Mononuclear cell (primary cell): ENCODE data around the gene CENPE. TPM values are rescaled to one million over a fixed set of nuclear protein-coding genes. Genes with fewer than 3 reads are reported as not detected.

Source experiments
- H3K27me3 ChIP-seq: 2 replicates; pipeline ENCODE4 v1.6.0; 2011; ENCODE audit warnings: low read length, control low read depth; ENCODE audit not compliant: insufficient read depth
- H3K4me1 ChIP-seq: 2 replicates; pipeline ENCODE4 v1.5.1; 2011; ENCODE audit warnings: mild to moderate bottlenecking, low read length, control low read depth; ENCODE audit not compliant: insufficient read depth
- H3K4me3 ChIP-seq: 2 replicates; pipeline ENCODE4 v1.5.1; 2011; ENCODE audit warnings: mild to moderate bottlenecking, low read length, moderate library complexity
- H3K9me3 ChIP-seq: 2 replicates; pipeline ENCODE4 v1.5.1; 2011; ENCODE audit warnings: low read depth, mild to moderate bottlenecking, control low read depth, low read length
- total RNA-seq: library from RNA; depleted of rRNA; stranded (reverse); fragments of >200 nt; gene quantifications from one replicate; pipeline ENCODE4 v1.2.3, GENCODE V29; 2012

The CENPE gene
- total RNA-seq, 1 donor: 3.7 TPM

GRCh38 chr4:103162176-103162575, 36.0 kb downstream of the CENPE start:
- H3K4me1 ChIP-seq: no peaks in the 10 kb centered on the region

GRCh38 chr4:103158760-103159159, 39.4 kb downstream of the CENPE start:
- H3K4me1 ChIP-seq: no peaks in the 10 kb centered on the region
- no peak overlapping the region for H3K4me3 ChIP-seq
- no peaks in the 10 kb centered on the region for H3K9me3 ChIP-seq
- H3K27me3 ChIP-seq: no peaks in the 10 kb centered on the region

More at GRCh38 chr4:103162176-103162575, 36.0 kb downstream of the CENPE start:
- H3K4me3 ChIP-seq: no peak overlapping the region
- H3K27me3 ChIP-seq: no peaks in the 10 kb centered on the region
- H3K9me3 ChIP-seq: no peaks in the 10 kb centered on the region

GRCh38 chr4:103156106-103156505, 42.0 kb downstream of the CENPE start:
- Histone ChIP-seq H3K9me3 (no peaks in the 10 kb centered on the region), H3K4me1 (no peaks in the 10 kb centered on the region), H3K27me3 (no peaks in the 10 kb centered on the region), H3K4me3 (no peak overlapping the region)

- H3K27me3 ChIP-seq: no peaks in the 10 kb centered on the region
- H3K4me3 ChIP-seq: no peak overlapping the region
- no peaks in the 10 kb centered on the region for H3K9me3 ChIP-seq
- no peaks in the 10 kb centered on the region for H3K4me1 ChIP-seq
These were observed 45.8 kb downstream of the CENPE start for GRCh38 chr4:103152381-103152780.

GRCh38 chr4:103150677-103151076, 47.5 kb downstream of the CENPE start:
- no peaks in the 10 kb centered on the region for H3K27me3 ChIP-seq
- no peaks in the 10 kb centered on the region for H3K4me1 ChIP-seq
- H3K4me3 ChIP-seq: no peak overlapping the region
- H3K9me3 ChIP-seq: no peaks in the 10 kb centered on the region

- H3K4me1 ChIP-seq: no peaks in the 10 kb centered on the region
- H3K9me3 ChIP-seq: no peaks in the 10 kb centered on the region
- no peaks in the 10 kb centered on the region for H3K27me3 ChIP-seq
- no peak overlapping the region for H3K4me3 ChIP-seq
These were observed 53.2 kb downstream of the CENPE start for GRCh38 chr4:103144926-103145325.

GRCh38 chr4:103137446-103137827, 60.7 kb downstream of the CENPE start:
- Histone ChIP-seq H3K9me3 (no peaks in the 10 kb centered on the region), H3K27me3 (no peaks in the 10 kb centered on the region), H3K4me1 (no peaks in the 10 kb centered on the region), H3K4me3 (no peak overlapping the region)

GRCh38 chr4:103136671-103137445, 61.3 kb downstream of the CENPE start:
- H3K4me3 ChIP-seq: no peak overlapping the region
- no peaks in the 10 kb centered on the region for H3K9me3 ChIP-seq
- no peaks in the 10 kb centered on the region for H3K4me1 ChIP-seq
- no peaks in the 10 kb centered on the region for H3K27me3 ChIP-seq

GRCh38 chr4:103129174-103129573, 69.0 kb downstream of the CENPE start:
- H3K9me3 ChIP-seq: peaks cover 12% of the 10 kb centered on the region
- no peak overlapping the region for H3K4me3 ChIP-seq
- H3K4me1 ChIP-seq: no peaks in the 10 kb centered on the region
- H3K27me3 ChIP-seq: no peaks in the 10 kb centered on the region

GRCh38 chr4:103126126-103126525, 72.0 kb downstream of the CENPE start:
- no peak overlapping the region for H3K4me3 ChIP-seq
- no peaks in the 10 kb centered on the region for H3K4me1 ChIP-seq
- H3K9me3 ChIP-seq: peaks cover 12% of the 10 kb centered on the region
- no peaks in the 10 kb centered on the region for H3K27me3 ChIP-seq

GRCh38 chr4:103123114-103123513, 75.0 kb downstream of the CENPE start:
- H3K4me1 ChIP-seq: no peaks in the 10 kb centered on the region
- H3K27me3 ChIP-seq: no peaks in the 10 kb centered on the region
- H3K9me3 ChIP-seq: peaks cover 2% of the 10 kb centered on the region
- no peak overlapping the region for H3K4me3 ChIP-seq

- Histone ChIP-seq H3K9me3 (no peaks in the 10 kb centered on the region), H3K27me3 (no peaks in the 10 kb centered on the region), H3K4me3 (no peak overlapping the region), H3K4me1 (no peaks in the 10 kb centered on the region)
These were observed 80.0 kb downstream of the CENPE start for GRCh38 chr4:103118166-103118565.

- H3K4me3 ChIP-seq: no peak overlapping the region
- no peaks in the 10 kb centered on the region for H3K9me3 ChIP-seq
- no peaks in the 10 kb centered on the region for H3K4me1 ChIP-seq
- H3K27me3 ChIP-seq: no peaks in the 10 kb centered on the region
These were observed 86.5 kb downstream of the CENPE start for GRCh38 chr4:103111598-103111997.

- no peaks in the 10 kb centered on the region for H3K27me3 ChIP-seq
- no peak overlapping the region for H3K4me3 ChIP-seq
- H3K9me3 ChIP-seq: no peaks in the 10 kb centered on the region
- H3K4me1 ChIP-seq: no peaks in the 10 kb centered on the region
These were observed 89.6 kb downstream of the CENPE start for GRCh38 chr4:103108542-103108941.

- Histone ChIP-seq H3K4me1 (no peaks in the 10 kb centered on the region), H3K9me3 (no peaks in the 10 kb centered on the region), H3K4me3 (no peak overlapping the region), H3K27me3 (no peaks in the 10 kb centered on the region)
These were observed 92.4 kb downstream of the CENPE start for GRCh38 chr4:103105558-103106356.
